Fibroblast of pulmonary artery (primary cell): ENCODE measurements around the gene POLG.

Source experiments
- DNase-seq: peaks from one replicate; pipeline ENCODE4 v3.0.0-alpha.2; 2010; ENCODE audit warnings: low read depth
- H3K4me3 ChIP-seq: replicated peaks from 2 replicates; pipeline ENCODE4 v1.5.1; 2011; ENCODE audit warnings: low read depth, mild to moderate bottlenecking, control low read depth, low read length, moderate library complexity
- TF ChIP-seq, protein P1 (sequence below): IDR thresholded peaks from 2 replicates; pipeline ENCODE4 v1.5.1; 2011; ENCODE audit warnings: mild to moderate bottlenecking, control low read depth, low read length, inconsistent platforms; ENCODE audit errors: missing control alignments

Gene POLG

DNA sequence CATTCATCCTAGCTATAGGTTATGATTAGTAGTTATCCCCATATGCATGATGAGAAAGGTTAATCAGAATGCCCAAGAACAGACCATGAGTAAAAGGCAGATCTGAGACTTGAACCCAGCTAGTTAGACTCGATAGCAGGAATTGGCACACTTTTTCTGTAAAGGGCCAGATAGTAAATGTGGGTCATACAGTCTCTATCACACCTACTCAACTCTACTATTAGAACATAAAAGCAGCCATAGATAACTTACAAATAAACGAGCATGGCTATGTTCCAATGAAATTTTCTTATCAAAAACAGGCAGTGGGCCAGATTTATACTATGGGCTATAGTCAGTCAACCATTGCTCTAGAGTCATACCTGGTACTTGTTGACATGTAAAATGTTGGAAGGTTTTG lies 24.6 kb downstream of the POLG start:
- TF ChIP-seq, protein P1, sequence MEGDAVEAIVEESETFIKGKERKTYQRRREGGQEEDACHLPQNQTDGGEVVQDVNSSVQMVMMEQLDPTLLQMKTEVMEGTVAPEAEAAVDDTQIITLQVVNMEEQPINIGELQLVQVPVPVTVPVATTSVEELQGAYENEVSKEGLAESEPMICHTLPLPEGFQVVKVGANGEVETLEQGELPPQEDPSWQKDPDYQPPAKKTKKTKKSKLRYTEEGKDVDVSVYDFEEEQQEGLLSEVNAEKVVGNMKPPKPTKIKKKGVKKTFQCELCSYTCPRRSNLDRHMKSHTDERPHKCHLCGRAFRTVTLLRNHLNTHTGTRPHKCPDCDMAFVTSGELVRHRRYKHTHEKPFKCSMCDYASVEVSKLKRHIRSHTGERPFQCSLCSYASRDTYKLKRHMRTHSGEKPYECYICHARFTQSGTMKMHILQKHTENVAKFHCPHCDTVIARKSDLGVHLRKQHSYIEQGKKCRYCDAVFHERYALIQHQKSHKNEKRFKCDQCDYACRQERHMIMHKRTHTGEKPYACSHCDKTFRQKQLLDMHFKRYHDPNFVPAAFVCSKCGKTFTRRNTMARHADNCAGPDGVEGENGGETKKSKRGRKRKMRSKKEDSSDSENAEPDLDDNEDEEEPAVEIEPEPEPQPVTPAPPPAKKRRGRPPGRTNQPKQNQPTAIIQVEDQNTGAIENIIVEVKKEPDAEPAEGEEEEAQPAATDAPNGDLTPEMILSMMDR: no peak
- H3K4me3 ChIP-seq: no peak overlapping the region
- DNase-seq: no peak

- TF ChIP-seq, protein P1: no peak
- no peak for DNase-seq
- no peak overlapping the region for H3K4me3 ChIP-seq
Observed at GRCh38 chr15:89308236-89308635, 26.4 kb downstream of the POLG start.

DNA sequence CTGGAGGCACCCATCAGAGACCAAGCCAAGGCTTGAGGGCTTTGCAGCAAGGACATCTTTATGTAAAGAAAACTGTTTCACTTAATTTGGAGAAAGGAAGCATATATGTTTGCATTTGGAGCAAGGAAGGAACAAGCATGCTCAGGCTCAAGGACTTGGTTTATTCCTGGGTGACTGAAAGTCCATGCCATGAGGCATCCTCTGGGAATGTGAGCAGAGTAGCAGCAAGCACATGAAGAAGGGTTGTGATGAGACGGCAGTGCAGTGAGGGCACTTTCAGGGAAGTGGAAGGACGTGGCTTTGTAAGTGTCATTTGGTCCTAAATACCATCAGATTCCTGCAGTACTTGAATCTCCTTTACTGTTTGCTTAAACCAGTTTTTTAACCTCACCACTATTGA lies 26.8 kb downstream of the POLG start:
- TF ChIP-seq, protein P1: no peak
- no peak overlapping the region for H3K4me3 ChIP-seq
- DNase-seq: peak; percentile 14

DNA sequence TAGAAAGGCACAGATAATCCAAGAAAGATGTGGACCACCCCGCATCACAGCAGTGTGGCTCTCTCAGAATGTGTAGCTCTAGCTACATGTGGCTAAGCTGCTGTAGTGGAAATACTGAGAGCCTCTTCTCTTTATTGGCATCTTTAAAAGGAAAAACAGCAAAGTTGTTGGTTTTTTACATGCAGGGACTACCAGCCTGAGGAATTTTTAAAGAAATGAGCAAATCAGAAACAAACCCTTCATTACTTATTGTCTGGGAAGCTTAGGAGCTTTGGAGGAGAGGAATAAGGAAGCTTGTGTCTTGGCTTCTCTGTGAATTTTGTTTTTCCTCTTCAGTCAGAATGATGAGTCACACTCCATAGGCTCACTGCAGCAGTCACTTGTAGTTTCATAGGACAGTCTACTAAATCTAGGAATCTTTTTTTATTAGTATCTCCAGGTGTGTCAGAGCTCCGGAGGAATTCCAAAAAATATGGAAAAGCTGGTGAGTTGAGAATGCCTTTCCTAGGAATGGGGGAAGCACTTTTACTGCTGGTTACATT lies 27.5 kb downstream of the POLG start:
- peak; percentile 30 for DNase-seq
- no peak overlapping the region for H3K4me3 ChIP-seq
- TF ChIP-seq, protein P1: no peak

DNA sequence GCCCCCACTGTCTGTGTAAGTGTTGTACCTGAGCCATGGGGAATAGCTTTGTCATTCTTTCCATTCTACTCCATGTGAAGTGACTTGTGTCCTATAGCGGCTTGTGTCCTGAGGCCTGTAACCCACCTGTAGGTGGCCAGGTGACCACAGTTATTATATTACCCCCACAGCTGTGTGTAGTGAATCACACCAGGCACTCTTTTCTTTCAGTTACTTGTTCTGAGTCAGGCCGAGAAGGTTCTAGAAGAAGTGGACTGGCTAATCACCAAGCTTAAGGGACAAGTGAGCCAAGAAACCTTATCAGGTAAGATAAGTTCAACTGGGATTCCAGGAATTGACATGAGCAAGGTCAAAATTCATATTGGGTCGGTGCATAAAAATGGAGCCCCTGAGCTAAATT lies 29.2 kb downstream of the POLG start:
- DNase-seq: no peak
- H3K4me3 ChIP-seq: no peak overlapping the region
- TF ChIP-seq, protein P1: no peak

DNA sequence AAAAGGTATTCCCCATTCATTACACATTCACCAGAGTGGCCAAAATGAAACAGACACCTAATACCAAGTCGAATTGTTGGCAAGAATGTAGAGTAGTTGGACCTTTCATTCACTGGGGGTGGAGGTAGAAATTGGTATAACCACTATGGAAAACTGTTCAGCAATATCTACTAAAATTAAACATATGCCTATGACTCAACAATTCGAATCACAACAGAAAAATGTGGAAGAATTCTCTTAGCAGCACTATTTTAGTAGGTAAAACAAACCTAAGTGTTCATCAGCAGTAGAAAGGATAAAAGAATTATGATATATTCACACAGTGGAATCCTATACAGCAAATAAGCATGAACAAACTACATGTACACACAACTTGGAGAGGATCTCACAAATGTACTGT lies 30.6 kb downstream of the POLG start:
- no peak for DNase-seq
- TF ChIP-seq, protein P1: no peak
- H3K4me3 ChIP-seq: no peak overlapping the region

- DNase-seq: no peak
Observed at GRCh38 chr15:89301304-89302089, 33.1 kb downstream of the POLG start.

More at GRCh38 chr15:89301304-89302089, 33.1 kb downstream of the POLG start:
- TF ChIP-seq, protein P1: no peak
- H3K4me3 ChIP-seq: no peak overlapping the region
